DMS53 (cell line): ENCODE results near the gene PHLDB1.

Experiments
- DNase-seq: peaks from one replicate; lab custom pipeline; 2025; lab: John Stamatoyannopoulos, UW

The PHLDB1 gene

DNA sequence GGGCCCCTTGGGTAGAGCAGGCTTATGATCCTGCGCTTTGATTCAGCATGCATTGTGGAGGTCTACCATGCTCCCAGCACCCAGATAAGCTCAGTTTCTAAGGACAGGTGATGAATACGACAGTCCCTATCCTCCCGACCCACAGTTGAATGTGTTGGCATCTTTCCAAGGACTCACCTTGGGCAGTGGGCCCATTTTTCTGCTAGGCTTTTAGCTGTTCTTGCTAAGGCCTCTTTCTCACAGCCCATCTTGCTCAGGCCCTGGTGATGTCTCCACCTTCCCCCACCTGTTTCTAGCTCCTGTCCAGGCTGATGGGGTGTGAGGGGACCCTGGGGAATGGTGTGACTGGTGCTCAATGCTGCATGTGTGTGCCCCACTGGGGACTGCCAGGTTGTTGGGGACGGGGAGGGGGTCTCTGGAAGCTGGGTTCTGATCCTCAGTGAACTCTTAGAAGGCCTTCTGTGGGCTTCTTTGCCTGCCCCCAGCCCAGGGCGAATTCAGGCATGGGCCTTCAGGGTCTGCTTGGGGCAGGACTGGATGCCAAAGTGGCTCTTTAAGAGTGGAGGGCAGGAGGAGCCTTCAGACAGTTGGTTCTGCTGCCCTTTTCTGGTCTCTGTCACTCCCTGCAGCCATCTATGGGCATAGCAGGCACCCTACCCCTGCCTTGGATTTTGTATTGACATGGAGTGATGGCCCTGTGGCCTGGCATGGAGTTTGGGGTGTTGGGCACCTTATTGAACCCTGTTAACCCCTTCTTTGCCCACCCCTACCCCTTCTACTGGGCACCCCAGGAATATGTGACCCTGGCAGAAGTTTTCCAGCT, 33.1 kb downstream of the PHLDB1 start:
- DNase-seq = peak; percentile 55

DNA sequence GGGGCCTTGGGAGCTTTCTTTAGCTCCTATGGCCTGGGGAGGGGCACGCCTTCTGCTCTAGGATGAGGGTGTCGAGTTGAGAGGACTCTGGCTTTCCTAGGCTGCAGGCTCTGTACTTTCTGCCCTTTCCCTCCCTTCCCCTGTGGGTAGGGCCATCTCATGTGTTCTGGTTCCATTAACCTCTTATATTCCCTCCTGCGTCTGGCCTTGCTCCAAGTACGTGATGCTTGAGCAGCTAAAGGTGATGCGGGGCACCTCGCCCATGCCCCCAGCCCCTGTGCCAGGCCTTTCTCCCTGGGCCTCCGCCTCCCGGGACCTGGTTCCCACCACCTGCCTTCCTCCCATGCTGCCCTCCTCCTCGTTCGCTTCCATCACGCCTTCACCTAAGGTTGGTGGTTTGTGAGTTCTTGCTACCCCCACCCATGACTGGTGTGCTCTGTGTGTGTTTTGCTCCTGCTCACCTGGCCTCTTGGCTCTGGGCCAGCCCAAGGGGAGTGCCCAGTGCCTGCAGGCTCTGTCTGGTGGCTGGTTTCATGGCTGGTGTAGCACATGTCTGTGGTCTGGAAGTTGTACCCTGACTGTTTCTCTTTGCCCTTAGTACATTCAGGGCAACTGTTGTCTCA, 34.1 kb downstream of the PHLDB1 start:
- DNase-seq = peak; percentile 83

DNA sequence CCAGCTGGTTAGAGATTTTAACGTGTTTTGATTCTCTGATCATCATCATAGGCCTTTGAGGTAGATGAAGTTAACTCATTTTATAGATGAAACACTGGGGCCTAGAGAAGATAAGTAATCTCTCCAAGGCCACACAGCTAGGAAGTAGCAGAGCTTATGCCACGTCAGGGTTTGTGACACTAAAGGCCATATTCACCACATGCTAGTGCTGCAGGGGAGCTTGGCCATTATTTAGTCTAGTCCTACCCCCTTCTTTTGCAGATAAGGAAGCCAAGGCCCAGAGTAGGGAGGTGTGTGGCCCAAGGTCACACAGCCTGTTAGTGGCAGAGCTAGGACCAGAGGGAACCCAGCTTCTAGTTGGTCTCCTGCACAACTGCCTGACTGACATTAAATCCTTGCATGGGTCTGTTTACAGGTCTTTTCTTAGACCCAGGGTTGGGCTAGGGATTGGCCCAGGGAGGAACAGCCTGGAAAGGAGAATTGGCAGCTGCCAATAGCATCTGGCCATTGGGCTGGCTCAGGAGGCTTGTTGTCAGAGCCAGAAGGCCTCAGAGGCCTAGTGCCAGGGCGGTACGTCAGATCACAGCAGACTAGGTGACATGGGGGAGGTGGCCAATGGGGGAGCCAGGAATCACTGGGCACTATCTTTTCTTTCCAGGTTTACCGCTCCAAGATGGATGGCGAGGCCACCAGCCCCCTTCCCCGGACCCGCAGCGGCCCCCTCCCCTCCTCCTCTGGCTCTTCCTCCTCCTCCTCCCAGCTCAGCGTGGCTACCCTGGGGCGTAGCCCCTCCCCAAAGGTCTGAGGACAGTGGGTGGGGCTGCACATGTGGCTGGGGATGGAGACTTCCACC, 36.0 kb downstream of the PHLDB1 start:
- no peak for DNase-seq

DNA sequence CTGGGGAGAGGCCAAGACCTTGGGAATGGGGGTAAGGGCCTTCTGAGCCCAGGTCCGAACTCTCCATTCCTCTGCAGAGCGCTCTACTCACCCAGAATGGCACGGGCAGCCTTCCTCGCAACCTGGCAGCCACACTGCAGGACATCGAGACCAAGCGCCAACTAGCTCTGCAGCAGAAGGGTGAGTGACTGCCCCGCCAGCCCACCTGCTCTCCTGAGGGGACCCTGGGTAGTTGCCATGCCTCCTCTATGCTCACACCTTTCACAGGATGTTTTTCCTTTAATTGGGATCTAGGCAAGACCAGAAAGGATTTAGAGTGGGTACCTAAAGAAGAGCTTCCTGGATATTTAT, 36.6 kb downstream of the PHLDB1 start:
- no peak for DNase-seq

DNA sequence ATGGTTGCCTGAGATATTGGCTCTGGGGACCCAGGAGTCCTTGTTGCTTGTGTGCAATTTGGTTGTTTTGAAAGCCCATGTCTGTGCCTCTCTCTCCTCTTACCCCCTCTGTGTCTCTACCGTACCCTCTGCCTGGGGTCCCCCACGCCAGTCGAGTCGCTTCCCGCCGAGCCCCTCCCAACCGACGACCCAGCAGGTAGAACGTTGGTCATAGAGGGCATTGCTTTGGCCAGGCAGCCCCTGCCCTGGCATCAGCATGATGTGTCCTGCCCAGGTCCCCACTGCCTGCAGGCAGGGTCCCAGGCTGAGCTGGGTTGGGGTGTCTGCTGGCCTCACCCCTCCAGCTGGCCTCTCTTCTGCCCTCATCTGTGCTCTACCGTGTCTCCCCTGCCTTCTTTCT, 37.1 kb downstream of the PHLDB1 start:
- DNase-seq = no peak

DNA sequence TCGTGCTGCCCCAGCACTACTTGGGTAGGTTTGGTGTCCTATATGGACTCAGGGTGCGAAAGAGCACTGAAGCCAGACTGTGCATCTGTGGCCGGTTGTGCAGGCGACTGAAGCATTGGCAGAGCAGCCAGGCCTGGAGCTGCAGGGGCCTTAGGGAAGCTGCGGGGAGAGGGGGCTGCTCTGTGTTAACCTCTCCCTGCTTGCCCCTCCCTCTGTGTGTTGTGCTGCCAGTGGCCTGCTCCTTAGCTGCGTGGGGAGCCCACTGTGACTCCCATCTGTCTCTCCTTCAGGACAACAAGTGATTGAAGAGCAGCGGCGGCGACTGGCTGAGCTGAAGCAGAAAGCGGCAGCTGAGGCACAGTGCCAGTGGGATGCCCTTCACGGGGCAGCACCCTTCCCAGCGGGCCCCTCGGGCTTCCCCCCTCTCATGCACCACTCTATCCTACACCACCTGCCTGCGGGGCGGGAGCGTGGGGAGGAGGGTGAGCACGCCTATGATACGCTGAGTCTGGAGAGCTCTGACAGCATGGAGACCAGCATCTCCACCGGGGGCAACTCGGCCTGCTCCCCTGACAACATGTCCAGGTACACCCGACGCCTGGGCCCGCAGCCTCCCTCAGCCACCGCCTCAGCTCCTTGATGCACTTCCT, 37.8 kb downstream of the PHLDB1 start:
- DNase-seq = no peak

DNA sequence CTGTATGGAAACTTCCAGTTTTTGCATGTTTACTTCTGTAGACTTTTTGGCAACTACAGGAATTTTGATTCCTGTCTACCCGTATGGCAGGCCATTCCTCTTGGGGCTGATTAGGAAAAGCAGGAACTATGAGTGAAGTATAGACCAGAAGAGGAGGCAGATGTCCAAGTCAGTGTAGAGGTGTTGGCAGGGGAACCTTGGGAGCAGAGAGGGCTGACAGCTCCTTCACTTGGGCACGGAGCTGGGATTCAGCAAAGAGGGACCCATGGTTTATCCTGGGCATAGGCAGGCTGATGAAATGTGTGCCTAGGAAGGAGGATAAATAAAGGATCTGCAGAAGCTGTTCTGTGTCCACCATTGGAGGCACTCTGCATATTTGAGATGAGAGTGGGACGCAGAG, 39.0 kb downstream of the PHLDB1 start:
- DNase-seq = no peak

DNA sequence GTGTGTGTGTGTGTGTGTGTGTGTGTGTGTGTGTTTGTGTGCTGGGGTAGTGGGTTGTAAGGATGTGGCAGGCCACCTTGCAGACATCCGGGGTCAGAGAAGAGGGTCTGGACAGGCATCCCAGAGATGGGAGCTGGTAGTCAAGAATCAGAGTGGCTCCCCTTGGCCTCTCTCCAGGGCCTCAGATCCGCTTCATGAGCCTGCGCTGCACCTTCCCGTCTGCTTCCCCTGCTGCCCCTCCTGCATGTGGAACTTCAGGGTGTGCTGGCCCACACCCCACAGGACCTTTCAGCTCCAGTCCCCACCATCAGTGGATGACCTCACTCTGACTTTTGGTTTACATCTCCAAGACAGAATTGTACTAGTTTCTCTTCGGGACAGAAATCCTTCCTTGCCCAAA, 40.9 kb downstream of the PHLDB1 start:
- no peak for DNase-seq

DNA sequence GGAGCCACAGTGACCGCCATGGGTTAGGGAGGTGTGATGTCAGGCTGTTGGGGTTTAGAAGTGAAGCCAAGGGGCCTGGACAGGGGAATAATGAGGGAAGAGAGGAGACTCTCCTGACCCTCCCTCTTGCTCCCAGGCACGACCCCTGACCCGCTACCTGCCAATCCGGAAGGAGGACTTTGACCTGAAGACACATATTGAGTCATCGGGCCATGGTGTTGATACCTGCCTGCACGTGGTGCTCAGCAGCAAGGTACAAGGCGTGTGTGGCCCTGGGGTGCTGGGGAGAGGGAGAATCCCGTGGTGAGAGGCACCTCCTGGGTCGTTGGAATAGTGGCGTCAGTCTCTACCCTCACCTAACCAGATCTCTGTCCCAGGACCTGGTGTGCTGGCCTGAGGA, 42.5 kb downstream of the PHLDB1 start:
- DNase-seq = no peak

DNA sequence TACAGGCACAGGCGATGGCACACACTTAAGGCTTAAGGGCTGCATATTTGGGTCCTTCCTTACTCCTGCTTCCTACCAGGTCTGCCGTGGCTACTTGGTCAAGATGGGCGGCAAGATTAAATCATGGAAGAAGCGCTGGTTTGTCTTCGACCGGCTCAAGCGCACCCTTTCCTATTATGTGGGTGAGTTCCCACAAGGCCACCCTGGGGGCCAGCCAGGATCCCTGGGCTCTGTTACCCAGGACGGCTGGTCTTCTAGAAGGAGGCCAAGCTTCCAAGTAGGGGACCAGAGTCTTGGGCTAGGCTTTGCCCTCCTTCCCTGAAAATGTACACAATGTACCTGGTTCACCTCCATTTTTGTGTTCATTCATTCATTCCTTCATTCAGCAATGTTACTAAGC, 43.0 kb downstream of the PHLDB1 start:
- DNase-seq = no peak

DNA sequence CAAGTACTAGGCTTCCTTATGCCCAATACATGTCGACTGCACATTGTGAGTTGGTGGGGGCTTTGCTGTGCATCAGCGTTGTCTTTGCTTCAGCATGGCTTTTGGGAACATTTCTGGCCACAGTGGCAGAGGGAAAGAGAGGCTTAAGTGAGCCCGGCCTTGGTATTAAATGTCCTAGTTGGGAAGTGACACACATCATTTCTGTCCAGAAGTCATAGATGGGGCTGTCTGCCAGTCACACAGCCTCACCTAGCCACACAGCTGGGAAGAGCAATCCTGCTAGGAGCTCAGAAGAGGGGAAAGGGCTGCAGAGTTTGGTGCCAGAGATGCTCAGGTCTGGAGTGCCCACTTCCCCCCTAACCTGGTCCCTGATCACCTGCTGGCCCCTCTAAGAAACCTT, 44.4 kb downstream of the PHLDB1 start:
- no peak for DNase-seq

DNA sequence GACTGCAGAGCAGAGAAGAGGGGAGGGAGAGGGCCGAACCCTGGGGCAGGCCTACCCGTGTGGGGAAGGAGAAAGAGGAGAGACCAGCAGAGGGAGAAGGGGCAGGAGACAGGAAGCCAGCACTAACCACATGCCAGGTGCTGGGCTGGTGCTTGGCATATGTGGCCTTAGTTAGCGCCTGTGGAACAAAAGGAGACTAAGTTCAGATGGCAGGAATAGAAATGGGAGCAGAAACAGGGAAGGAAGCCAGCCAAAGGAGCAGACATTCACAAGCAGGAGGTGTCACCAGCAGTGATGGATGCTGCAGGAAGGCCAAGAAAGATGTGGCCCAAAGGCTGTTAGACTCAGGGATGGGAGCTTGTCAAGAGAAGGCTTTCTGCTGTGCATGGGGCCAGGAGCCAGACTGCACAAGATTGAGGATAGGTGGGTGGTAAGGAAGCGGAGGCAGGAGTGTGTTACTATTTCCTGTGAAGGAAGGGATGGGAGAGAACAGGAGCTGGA, 45.3 kb downstream of the PHLDB1 start:
- no peak for DNase-seq

DNA sequence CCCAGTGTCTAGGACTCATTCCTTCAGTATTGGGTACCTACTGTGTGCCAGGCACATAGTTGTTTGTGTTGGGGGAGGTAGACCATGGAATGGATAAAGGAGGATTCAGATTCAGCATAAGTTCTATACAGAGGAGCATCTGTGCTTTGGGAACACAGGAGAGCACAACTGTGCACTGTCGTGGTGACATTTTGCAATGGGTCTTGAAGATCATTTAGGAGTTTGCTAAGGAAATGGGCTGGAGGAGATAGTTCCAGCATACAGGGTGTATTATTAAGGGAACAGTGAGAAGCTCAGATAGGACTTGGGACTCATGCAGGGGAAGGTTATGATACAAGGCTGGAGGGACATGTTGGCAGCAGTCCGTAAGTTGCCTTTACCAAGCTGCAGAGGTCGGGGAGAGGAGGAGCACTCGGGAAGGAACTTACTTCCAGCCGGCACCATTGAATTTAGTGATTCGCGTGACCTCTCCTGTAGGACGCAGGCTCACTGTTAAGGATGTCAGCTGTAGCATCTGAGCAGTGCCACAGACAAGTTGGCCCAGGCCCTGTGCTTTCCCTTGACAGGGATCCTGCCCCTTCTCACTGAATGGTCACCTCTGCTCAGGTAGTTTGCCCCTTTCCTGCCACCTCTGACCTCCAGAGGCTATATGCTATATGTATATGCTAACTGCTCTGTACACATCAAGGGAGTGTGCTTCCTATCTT, 46.4 kb downstream of the PHLDB1 start:
- DNase-seq = no peak

DNA sequence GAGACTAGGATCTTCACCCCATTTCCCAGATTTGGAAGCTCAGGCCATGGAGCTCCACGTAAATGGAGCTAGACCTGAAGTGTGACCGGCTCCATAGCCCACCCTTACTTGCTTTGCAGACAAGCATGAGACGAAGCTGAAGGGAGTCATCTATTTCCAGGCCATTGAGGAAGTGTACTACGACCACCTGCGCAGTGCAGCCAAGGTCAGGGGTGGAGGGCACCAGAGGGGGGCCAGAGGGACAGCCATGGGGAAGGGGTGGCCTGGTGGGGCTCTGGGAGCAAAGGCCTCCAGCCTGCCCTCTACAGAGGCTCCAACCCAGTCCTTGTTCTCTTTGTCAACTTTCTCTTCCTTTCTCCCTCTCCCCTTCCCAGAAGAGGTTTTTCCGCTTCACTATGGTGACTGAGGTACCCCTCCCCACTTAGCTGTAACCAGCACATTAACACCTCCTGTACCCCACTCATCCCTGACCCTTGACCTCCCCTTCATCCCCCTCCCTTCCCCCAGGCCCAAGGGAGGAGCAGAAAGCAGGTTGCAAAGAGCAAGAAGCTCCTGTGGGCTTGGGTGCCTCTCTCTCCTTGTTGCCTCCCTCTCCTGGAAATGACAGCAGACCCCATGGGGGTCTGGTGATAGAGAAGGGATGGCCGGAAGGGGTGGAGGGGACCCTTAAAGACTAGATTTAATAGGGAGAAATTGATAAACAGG, 48.2 kb downstream of the PHLDB1 start:
- no peak for DNase-seq

DNA sequence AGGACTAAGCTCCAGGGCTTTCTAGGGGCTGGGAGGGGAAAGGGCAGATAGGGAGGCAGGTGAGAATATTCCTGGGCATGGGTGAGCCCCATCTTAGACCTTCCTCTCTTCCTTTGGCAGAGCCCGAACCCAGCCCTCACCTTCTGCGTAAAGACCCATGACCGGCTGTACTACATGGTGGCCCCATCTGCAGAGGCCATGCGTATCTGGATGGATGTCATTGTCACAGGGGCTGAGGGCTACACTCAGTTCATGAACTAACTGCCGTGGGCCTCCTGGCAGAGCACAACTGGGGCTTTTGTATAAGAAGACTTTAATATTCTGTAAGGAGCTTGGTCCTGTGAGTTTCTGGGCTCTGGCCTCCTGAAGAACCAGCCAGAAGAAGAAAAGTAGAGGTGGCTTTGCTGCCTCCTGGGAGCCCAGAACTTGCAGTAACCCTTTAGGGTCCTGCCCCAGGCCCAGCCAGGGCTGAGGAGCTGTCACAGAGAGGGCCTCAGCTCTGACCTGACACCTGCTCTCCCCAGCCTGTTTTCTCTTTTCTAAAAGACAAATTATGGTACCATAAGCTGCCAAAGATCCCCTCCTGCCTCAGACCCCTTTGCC, 49.2 kb downstream of the PHLDB1 start:
- no peak for DNase-seq

DNA sequence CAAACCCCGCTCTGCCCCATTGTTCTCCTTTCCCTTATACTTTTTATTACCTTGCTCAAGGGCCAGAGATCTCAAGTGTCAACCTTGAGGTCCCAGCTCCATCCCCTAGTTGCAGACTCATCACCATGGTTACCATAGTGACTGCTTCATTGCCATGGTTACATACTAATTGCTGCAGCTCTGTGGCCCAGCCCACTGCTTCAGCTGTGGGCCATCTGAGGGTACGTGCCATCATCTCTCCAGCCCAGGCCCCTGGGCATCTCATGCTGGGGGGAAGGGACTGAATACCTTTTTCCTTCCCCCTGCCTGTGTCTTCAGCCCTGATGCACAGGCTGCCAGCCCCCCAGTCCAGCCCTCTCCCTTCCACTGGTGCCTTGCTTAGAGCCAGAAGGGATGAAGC, 49.8 kb downstream of the PHLDB1 start:
- DNase-seq = peak; percentile 52

DNA sequence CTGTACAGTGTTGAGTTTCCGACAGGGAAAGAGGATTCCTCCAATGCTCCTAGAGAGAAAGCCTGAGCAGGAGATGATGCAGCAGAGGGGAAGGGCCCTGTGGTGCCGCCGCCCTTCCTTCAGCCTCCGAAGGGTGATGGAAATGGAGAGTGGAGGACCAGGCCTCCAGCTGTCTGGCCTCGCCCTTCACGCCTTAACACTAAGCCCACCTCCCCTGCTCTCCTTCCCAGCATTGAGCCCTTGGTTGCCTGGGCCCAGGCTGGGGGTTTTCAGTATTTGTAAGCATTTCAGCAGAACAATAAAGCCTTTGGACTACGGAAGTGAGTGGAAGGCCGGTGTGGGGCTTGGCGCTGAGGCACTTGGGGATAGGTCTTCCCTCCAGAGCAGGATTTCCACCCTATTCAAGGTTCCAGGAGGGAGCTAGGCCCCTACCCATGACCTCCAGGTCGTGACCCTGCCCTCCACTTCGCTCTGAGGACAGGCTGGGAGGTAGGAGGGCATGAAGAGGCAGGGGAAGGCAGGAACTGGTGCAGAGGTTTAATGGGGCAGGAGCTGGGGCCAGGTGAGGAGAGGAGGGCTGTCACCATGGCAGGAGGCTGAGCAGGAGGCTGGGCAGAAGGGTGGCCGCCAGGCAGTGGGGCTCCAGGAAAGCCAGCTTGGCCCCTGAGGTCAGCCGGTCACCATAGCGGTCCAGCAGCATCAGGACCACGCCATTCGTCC, 50.5 kb downstream of the PHLDB1 start:
- no peak for DNase-seq

DNA sequence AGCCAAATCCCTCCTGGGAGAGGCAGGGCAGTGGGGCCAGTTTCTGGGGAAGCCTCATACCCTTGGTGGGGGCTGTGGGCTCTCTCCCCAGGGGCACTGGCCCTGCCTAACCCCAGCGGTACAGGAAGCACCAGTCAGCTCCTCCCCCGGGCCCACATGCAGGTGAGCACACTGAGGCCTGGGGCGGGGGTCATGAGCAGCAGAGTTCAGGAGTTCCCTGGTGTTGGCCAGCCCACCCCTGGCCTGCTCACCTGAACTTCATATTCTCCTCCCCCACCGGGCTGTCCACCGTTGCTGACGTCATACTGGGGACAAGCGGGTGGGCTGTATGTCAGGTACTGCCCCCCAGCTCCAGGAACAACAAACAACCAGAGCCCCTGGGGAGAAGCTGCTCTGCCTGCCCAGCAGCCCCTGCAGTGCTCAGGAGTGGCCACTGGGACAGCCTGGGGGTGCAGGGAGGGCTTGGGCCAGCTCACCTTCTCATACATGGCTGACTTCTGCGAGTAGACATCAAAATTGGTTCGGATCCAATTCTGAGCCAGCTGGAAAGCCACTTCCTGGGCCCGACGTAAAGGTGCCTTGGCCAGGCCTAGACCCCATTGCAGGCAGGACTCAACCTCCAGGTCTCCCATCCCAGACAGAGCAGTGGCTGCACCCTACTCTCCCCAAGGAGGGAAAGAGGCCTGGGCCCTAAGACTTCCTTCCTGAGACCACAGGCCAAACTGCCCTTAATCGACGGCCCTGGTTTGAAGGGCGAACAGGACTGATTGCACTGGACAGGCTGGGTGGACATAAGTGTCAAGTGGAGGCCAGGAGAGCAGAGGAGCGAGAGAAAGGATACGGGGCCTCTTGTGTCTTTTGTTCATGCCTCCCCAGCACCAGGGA, 51.3 kb downstream of the PHLDB1 start:
- peak; percentile 45 for DNase-seq
